KMS-11 (cell line): ENCODE results near the gene RAB5IF.

Experiments used
- H2AFZ ChIP-seq: fragments of 200-600 bp; sonication (generic); 2 replicates; pipeline ENCODE4 v1.6.1; 2016; ENCODE audit warnings: antibody characterized with exemption, mixed run types, low read depth
- H3K27ac ChIP-seq: fragments of 200-600 bp; sonication (generic); 2 replicates; pipeline ENCODE4 v1.6.1; 2016; ENCODE audit warnings: mild to moderate bottlenecking, mixed run types
- H3K27me3 ChIP-seq: fragments of 200-600 bp; sonication (generic); 2 replicates; pipeline ENCODE4 v1.6.1; 2017; ENCODE audit warnings: mild to moderate bottlenecking, low read depth, mixed run types, moderate library complexity; ENCODE audit not compliant: insufficient read depth
- H3K36me3 ChIP-seq: fragments of 200-600 bp; sonication (generic); 2 replicates; pipeline ENCODE4 v1.6.1; 2017; ENCODE audit warnings: mild to moderate bottlenecking, mixed run types; ENCODE audit not compliant: insufficient read depth
- H3K4me1 ChIP-seq: fragments of 200-600 bp; sonication (generic); 2 replicates; pipeline ENCODE4 v1.6.1; 2016; ENCODE audit warnings: mild to moderate bottlenecking, low read depth, mixed run types; ENCODE audit not compliant: poor library complexity, severe bottlenecking
- H3K4me2 ChIP-seq: fragments of 200-600 bp; sonication (generic); 2 replicates; pipeline ENCODE4 v1.7.0; 2016; ENCODE audit warnings: mild to moderate bottlenecking, mixed run types
- H3K4me3 ChIP-seq: fragments of 200-600 bp; sonication (generic); IDR thresholded peaks from 2 replicates; pipeline ENCODE4 v1.6.1; 2017; ENCODE audit warnings: low read depth, low read length, mixed read lengths; ENCODE audit not compliant: insufficient read depth
- H3K79me2 ChIP-seq: fragments of 200-600 bp; sonication (generic); 2 replicates; pipeline ENCODE4 v1.6.1; 2016; ENCODE audit warnings: low read depth, mixed run types; ENCODE audit not compliant: insufficient read depth
- H3K9ac ChIP-seq: fragments of 200-600 bp; sonication (generic); 2 replicates; pipeline ENCODE4 v1.6.1; 2016; ENCODE audit warnings: mild to moderate bottlenecking, mixed run types
- H4K20me1 ChIP-seq: fragments of 200-600 bp; sonication (generic); 2 replicates; pipeline ENCODE4 v1.6.1; 2016; ENCODE audit warnings: mild to moderate bottlenecking, mixed run types; ENCODE audit not compliant: insufficient read depth
- TF ChIP-seq, protein P1 (sequence below): fragments of 200-600 bp; sonication (generic); conservative IDR thresholded peaks from 2 replicates; pipeline ENCODE4 v1.6.1; 2017; ENCODE audit warnings: low read depth, mild to moderate bottlenecking, antibody characterized with exemption, low read length, moderate library complexity, mixed read lengths

The RAB5IF gene

DNA sequence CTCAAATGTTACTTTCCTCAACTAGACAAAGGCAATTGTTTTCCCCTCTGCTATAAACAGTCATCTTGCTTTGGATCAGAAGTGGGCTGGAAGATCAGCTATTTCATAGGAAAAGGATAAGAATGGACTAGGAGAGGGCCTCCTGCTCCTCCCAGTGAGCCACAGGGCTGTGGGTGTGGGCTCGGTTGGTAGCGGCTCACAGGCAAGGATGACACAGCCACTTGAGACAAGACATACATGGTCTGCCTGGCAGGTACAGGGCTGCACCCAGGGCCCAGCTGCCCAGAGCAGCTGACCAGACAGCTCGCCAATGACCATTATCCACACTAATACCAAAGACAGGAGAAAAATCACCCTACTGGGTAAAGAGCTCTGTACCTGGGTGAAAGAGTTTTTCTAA, 49.4 kb downstream of the RAB5IF start:
- H3K27ac ChIP-seq = no peak overlapping the region
- no peak overlapping the region for H3K9ac ChIP-seq
- H3K27me3 ChIP-seq = no peaks in the 10 kb centered on the region
- TF ChIP-seq, protein P1, sequence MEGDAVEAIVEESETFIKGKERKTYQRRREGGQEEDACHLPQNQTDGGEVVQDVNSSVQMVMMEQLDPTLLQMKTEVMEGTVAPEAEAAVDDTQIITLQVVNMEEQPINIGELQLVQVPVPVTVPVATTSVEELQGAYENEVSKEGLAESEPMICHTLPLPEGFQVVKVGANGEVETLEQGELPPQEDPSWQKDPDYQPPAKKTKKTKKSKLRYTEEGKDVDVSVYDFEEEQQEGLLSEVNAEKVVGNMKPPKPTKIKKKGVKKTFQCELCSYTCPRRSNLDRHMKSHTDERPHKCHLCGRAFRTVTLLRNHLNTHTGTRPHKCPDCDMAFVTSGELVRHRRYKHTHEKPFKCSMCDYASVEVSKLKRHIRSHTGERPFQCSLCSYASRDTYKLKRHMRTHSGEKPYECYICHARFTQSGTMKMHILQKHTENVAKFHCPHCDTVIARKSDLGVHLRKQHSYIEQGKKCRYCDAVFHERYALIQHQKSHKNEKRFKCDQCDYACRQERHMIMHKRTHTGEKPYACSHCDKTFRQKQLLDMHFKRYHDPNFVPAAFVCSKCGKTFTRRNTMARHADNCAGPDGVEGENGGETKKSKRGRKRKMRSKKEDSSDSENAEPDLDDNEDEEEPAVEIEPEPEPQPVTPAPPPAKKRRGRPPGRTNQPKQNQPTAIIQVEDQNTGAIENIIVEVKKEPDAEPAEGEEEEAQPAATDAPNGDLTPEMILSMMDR = no peak
- H3K4me2 ChIP-seq = no peak overlapping the region
- no peaks in the 10 kb centered on the region for H4K20me1 ChIP-seq
- no peaks in the 10 kb centered on the region for H3K79me2 ChIP-seq
- no peaks in the 10 kb centered on the region for H3K36me3 ChIP-seq
- H2AFZ ChIP-seq = no peak overlapping the region
- H3K4me3 ChIP-seq = no peak overlapping the region
- H3K4me1 ChIP-seq = no peaks in the 10 kb centered on the region

DNA sequence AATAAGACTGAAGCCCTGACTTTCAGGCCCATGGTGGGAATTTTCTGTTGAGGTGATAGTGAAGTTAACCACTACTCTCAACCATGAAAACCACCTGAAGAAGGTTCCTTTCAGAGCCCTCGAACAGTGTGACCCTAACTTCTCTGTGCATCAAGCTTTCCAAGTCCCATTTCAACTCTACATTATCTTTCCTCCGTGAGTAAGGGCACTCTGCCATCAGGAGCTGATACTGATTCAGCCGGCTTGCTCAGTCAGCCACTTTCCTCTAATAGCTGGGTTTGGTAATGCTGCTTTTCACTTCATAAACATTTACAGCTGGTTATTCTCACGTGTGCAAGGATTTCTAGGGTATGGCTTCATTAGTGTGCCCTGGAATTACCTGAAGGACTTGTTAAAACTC, 51.2 kb downstream of the RAB5IF start:
- H3K4me1 ChIP-seq = no peaks in the 10 kb centered on the region
- no peaks in the 10 kb centered on the region for H4K20me1 ChIP-seq
- no peaks in the 10 kb centered on the region for H3K79me2 ChIP-seq
- H3K27me3 ChIP-seq = no peaks in the 10 kb centered on the region
- no peak overlapping the region for H3K27ac ChIP-seq
- H2AFZ ChIP-seq = no peak overlapping the region
- no peaks in the 10 kb centered on the region for H3K36me3 ChIP-seq
- TF ChIP-seq, protein P1 = no peak
- H3K4me3 ChIP-seq = no peak overlapping the region
- H3K9ac ChIP-seq = no peak overlapping the region
- no peak overlapping the region for H3K4me2 ChIP-seq

DNA sequence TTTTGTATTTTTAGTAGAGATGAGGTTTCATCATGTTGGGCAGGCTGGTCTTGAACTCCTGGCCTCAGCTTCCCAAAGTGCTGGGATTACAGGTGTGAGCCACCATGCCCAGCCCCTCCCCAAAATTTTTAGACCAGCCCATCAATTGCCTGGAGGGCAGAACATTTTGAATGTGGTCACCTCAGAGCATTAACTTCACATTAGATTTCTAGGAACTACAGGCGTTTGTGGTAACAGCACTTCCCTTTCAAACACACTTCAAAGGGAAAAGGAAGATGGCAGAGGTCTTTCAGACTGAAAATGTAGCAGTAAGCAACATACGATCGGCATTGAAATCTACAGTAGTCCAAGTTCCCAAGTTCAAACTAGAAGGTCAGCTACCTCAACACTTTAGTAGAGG, 52.7 kb downstream of the RAB5IF start:
- no peak overlapping the region for H2AFZ ChIP-seq
- TF ChIP-seq, protein P1 = no peak
- H3K36me3 ChIP-seq = no peaks in the 10 kb centered on the region
- H3K27me3 ChIP-seq = no peaks in the 10 kb centered on the region
- no peak overlapping the region for H3K27ac ChIP-seq
- H3K4me2 ChIP-seq = no peak overlapping the region
- no peak overlapping the region for H3K9ac ChIP-seq
- no peak overlapping the region for H3K4me3 ChIP-seq
- no peaks in the 10 kb centered on the region for H4K20me1 ChIP-seq
- no peaks in the 10 kb centered on the region for H3K4me1 ChIP-seq
- H3K79me2 ChIP-seq = no peaks in the 10 kb centered on the region
